Activated CD4-positive, alpha-beta T cell treated with anti-CD3 and anti-CD28 coated beads, Interleukin-2, amount 50 U/mL, for 24 hours (primary cell): ENCODE results near the gene EIF5B.
"Not testable (repeated sequence)": the region's sequence is repeated elsewhere in the genome, so short reads cannot be mapped to it uniquely, and the experiment has no call there.

Experiments used
- DNase-seq, 2 donors: peaks; one replicate each; pipeline ENCODE4 v3.0.0-alpha.2; 2020; ENCODE audit warnings: low read depth in 1 of 2, low spot score in 1 of 2

Gene EIF5B, protein sequence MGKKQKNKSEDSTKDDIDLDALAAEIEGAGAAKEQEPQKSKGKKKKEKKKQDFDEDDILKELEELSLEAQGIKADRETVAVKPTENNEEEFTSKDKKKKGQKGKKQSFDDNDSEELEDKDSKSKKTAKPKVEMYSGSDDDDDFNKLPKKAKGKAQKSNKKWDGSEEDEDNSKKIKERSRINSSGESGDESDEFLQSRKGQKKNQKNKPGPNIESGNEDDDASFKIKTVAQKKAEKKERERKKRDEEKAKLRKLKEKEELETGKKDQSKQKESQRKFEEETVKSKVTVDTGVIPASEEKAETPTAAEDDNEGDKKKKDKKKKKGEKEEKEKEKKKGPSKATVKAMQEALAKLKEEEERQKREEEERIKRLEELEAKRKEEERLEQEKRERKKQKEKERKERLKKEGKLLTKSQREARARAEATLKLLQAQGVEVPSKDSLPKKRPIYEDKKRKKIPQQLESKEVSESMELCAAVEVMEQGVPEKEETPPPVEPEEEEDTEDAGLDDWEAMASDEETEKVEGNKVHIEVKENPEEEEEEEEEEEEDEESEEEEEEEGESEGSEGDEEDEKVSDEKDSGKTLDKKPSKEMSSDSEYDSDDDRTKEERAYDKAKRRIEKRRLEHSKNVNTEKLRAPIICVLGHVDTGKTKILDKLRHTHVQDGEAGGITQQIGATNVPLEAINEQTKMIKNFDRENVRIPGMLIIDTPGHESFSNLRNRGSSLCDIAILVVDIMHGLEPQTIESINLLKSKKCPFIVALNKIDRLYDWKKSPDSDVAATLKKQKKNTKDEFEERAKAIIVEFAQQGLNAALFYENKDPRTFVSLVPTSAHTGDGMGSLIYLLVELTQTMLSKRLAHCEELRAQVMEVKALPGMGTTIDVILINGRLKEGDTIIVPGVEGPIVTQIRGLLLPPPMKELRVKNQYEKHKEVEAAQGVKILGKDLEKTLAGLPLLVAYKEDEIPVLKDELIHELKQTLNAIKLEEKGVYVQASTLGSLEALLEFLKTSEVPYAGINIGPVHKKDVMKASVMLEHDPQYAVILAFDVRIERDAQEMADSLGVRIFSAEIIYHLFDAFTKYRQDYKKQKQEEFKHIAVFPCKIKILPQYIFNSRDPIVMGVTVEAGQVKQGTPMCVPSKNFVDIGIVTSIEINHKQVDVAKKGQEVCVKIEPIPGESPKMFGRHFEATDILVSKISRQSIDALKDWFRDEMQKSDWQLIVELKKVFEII

DNA sequence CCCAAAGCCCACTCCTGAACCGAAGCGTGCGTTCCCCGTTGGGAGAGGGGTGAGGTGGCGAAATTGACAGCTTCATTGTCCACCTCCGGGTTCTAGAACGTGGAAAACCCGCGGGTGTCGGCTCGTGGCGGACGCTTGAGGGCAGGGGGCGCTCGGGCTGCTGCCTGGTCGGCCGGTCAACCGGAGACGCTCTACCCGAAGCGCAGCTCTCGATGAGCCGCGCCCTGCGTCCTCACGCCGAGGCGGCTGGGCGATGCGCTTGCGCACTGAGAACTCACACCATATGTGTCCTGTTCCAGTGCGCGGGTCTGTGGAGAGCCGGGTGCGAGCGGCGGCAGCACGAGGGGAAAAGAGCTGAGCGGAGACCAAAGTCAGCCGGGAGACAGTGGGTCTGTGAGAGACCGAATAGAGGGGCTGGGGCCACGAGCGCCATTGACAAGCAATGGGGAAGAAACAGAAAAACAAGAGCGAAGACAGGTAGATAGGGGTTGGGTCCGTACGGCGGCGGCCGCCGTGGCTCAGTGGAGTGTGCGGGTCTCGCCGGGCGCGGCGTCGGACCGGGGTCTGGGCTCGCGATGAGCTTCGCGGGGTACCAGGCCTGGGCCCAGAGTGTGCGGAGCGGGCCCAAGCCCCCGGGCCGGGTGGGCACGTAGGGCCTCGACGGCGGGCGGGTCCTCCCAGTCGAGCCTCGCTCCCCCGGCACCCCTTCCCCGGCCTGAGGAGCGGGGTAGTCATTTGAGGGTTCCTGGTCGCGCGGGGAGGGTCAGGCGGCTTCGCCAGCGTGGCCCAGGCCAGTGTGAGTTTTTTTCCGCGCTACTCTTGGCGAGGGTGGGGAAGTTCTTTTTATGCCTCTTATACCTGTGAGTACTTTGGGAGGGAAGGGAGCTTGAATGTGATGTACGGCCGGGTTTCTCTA, at the start of gene EIF5B:
Gene EIF5B (plus strand): TSS at position 277 of the 916 bp plus-strand sequence. CDS start 166 bp downstream, at position 443.
- DNase-seq: peak; percentile 85 to 92

DNA sequence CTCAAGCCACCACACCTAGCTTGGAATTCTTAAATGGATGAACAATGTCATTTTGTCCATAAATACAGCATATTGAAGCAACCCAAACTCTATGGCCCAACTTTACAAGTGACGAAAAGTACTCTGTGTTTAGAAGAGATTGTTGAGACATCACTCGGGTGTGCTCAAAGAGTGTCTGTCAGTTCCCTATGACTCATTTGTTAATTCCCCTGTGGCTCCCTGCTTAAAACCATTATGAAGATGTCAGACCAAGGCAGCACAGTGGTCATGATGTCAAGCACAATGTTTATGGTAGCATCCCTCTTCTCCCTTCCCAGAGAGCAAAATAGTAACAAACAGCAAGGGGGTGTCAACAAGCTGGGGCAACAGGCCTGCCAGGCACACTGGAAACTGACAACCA, 39.2 kb upstream of the EIF5B start:
- DNase-seq: no peak

GRCh38 chr2:99299580-99299979, 37.6 kb upstream of the EIF5B start:
- no peak for DNase-seq

DNA sequence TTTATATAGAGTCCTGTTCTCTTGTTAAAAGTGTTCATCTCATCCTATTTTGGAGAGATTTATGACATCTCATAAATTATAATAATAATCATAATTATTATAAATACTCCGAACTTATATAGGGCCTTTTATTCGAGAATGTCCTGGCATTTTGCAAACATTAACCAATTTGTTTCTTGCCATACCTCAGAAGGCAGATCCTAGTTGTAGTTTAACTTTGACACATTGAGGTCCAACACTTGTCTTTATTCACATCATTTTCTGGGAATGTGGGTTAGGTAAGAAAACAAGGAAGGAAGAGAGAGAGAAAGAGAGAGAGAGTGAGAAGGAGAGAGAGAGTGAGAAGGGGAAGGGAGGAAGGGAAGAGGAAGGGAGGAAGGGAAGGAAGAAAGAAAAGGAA, 36.1 kb upstream of the EIF5B start, which contains the start of gene LYG1:
Gene LYG1 (minus strand): TSS at position 101 of the 400 bp plus-strand sequence. CDS start 5,527 bp downstream, outside the sequence.
- not testable (repeated sequence) for DNase-seq

DNA sequence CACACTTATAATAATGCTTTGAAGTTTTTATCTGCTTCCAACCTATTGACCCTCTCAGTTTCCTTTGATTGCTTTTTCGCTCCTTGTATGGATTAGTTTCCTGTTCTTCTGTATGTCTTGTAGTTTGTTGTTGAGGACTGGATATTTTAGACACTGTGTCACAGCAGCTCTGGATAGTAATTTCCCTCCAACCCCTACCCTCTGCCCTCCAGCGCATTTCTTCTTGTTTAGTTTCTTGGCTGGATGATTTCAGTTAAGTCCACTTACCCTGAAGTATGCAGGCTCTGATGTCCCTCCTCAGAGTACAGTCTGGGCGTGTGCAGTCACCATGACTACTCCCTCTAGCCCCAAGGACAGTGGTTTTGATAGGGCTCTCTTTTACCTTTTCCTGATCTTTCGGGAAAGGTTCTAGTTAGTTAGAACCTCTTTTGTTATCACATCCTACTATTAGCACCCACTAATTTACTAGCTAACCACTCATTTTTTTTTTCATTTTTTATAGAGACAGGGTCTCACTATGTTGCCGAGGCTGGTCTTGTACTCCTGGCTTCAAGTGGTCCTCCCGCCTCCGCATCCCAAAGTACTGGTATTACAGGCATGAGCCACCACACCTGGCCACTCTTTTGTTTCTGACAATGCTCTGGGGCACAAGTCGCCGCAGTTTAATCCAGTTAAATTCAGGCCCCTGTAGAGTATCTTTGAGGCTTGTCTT, 19.9 kb upstream of the EIF5B start:
- DNase-seq: no peak

- DNase-seq: not testable (repeated sequence)
These were observed 19.4 kb upstream of the EIF5B start for GRCh38 chr2:99317873-99318200.

- no peak for DNase-seq
These were observed 11.8 kb upstream of the EIF5B start for GRCh38 chr2:99325384-99325783.

- DNase-seq: peak; percentile 90 to 98
These were observed 1.0 kb upstream of the EIF5B start, which contains the start of gene TXNDC9 for GRCh38 chr2:99335911-99336803. Gene TXNDC9 (minus strand): TSS chr2:99336333. CDS start chr2:99333210, 3,123 bp downstream.

DNA sequence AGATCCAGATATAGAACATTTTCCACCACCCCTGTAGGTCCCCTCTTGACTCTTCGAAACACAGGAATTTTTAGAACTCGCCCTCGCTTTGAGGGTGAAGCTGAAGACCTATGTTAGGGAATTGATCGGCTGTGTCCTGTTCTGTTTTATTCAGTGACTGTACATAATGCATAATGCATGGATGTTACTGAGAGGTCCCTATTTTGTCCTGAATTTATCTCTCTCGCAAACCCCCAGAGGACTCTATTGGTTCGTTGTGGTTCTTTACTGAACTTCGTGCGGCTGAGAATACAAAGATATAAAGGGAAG, 431 bp upstream of the EIF5B start:
- DNase-seq: no peak

- DNase-seq: peak in 1 of 2 donors; percentile 3
These were observed 918 bp downstream of the EIF5B start for GRCh38 chr2:99338029-99338585.

DNA sequence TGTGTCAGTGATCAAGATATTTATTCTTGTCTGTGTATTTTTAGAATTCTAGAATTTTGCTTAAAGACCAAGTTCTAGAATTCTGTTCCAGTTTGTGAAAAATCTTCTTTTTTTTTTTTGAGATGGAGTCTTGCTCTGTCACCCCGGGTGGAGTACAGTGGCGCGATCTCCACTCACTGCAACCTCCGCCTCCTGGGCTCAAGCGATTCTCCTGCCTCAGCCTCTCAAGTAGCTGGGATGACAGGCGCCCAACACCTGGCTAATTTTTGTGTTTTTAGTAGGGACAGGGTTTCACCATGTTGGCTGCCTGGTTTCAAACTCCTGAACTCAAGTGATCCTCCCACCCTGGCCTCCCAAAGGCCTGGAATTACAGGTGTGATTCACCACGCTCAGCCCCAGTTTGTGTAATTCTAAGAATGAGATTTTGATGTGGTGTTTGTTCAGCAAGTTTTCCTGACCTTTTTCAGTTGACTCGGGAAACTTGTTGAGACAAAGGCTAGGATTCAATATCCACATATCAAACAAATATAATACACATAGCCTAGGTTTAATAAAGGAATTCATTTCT, 3.6 kb downstream of the EIF5B start:
- no peak for DNase-seq

DNA sequence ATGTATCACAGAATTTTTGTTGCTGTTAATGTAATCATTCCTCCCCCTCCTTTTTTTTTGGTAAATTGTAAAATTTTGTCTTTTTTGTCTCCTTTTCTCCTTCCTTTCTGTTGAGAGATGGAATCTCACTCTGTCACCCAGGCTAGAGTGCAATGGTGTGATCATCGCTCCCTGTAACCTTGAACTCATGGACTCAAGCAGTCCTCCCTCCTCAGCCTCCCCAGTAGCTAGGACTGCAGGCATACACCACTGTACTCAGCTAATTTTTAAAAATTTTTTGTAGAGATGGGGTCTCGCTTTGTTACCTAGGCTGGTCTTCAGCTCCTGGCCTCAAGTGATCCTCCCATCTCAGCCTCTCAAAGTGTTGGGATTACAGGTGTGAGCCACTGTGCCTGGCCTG, 5.3 kb downstream of the EIF5B start:
- DNase-seq: no peak

DNA sequence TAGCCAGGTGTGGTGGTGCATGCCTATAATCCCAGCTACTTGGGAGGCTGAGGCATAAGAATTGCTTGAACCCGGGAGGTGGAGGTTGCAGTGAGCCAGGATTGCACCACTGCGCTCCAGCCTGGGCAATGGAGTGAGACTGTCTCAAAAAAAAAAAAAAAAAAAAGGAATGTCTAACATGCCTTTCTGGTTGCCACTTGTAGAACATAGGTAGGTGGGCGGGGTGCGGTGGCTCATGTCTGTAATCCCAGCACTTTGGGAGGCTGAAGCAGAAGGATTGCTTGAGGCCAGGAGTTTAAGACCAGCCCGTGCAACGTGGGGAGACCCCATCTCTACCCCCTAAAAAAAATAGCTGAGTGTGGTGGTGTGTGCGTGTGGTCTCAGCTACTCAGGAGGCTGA, 8.3 kb downstream of the EIF5B start:
- not testable (repeated sequence) for DNase-seq

DNA sequence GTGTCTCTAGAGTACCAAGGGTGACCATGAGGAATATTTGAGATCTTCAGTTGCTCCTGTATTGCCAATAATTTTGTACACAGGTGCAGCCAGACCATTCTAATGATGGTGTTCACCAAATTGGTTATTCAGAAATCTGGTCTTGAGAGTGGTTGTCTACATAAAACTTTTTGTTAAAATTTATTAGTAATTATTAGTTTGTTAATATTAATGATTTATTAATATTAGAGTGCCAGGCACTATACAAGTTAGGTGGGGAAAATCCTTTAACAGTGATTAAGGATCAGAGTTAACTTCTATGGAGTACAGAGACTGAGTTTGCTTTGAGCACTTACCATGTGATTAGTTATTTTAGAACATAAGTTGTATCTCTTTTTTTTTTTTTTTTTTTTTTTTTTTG, 9.0 kb downstream of the EIF5B start:
- no peak for DNase-seq

GRCh38 chr2:99348173-99348572, 11.0 kb downstream of the EIF5B start:
- no peak for DNase-seq

GRCh38 chr2:99350194-99350593, 13.0 kb downstream of the EIF5B start:
- no peak for DNase-seq

DNA sequence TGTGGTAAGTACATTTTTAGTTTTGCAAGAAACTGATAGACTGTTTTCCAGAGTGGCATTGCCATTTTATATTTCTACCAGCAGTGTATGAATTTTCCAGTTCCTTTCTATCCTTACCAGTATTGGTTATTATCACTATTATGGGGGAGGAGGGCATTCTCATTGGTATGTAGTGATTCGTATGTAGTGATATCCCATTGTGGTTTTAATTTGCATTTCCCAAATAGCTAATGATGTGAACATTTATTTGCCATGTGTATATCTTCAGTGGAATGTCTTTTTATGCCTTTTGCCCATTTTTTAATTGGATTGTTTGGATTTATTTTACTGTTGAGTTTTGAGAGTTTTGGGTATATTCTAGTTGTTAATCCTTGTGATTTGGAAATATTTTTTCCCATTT, 16.9 kb downstream of the EIF5B start:
- no peak for DNase-seq

DNA sequence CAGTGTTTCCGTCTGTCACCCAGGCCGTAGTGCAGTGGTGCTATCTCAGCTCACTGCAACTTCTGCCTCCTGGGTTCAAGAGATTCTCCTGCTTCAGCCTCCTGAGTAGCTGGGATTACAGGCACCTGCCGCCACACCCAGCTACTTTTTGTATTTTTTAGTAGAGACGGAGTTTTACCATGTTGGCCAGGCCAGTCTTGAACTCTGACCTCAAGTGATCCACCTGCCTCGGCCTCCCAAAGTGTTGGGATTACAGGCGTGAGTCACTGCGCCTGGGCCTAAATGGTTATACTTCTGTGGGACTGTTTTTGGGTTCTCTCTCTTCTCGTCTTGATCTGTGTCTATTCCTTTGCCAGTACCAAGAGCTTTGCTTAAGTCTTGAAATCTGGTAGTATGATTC, 17.6 kb downstream of the EIF5B start:
- not testable (repeated sequence) for DNase-seq
